ENCODE measurements around the gene HERC2.
"Not testable (repeated sequence)": the region's sequence is repeated elsewhere in the genome, so short reads cannot be mapped to it uniquely, and the experiment has no call there.

Gene HERC2

GRCh38 chr15:28255965-28256364 lies 66.0 kb downstream of the HERC2 start:
- Histone ChIP-seq H3K4me3 (ENCODE audit: extremely low read depth, insufficient read depth, low read length, poor library complexity, severe bottlenecking) (no peak overlapping the region), H3K9me3 (ENCODE audit: control insufficient read depth, low read length) (no peaks in the 10 kb centered on the region), H3K36me3 (ENCODE audit: control insufficient read depth, insufficient read depth, low read length) (peaks cover 77% of the 10 kb centered on the region), H3K4me1 (ENCODE audit: control insufficient read depth, insufficient read depth, low read length, poor library complexity, severe bottlenecking) (no peaks in the 10 kb centered on the region), H3K27ac (ENCODE audit: low read depth, low read length, severe bottlenecking) (no peak overlapping the region)
- 97 to 100% methylated on average over 7 to 14 of the region's 15 CpGs for WGBS, 2 experiments (ENCODE audit: insufficient coverage in 2 of 2)

- Histone ChIP-seq H3K9me3 (ENCODE audit: control insufficient read depth, low read length) (no peaks in the 10 kb centered on the region), H3K4me3 (ENCODE audit: extremely low read depth, insufficient read depth, low read length, poor library complexity, severe bottlenecking) (no peak overlapping the region), H3K4me1 (ENCODE audit: control insufficient read depth, insufficient read depth, low read length, poor library complexity, severe bottlenecking) (no peaks in the 10 kb centered on the region), H3K36me3 (ENCODE audit: control insufficient read depth, insufficient read depth, low read length) (peaks cover 80% of the 10 kb centered on the region), H3K27ac (ENCODE audit: low read depth, low read length, severe bottlenecking) (no peak overlapping the region)
- 97 to 100% methylated on average over 5 to 6 of the region's 6 CpGs for WGBS, 2 experiments (ENCODE audit: insufficient coverage in 2 of 2)
These were observed 69.1 kb downstream of the HERC2 start for GRCh38 chr15:28252831-28253230.

DNA sequence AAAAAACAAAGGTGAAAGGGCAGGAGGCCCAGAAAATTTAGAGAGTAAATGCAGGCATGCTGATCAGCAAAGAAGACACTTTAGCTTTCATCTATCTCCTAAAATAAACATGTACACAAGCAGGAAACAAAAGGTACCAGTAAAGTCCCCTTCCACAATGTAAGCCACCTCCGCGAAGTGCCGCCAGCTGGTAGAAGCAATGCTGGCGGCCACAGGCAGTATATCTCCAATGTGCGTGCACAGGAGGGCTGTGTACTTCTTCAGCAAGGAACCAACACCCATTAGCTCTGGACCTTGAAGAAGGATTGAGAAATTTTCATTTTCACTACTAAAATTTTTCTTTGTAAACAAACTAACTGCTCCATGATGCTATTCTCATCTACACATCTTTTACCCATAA lies 75.4 kb downstream of the HERC2 start:
- Histone ChIP-seq H3K4me1 (ENCODE audit: control insufficient read depth, insufficient read depth, low read length, poor library complexity, severe bottlenecking) (no peaks in the 10 kb centered on the region), H3K36me3 (ENCODE audit: control insufficient read depth, insufficient read depth, low read length) (peaks cover 73% of the 10 kb centered on the region), H3K4me3 (ENCODE audit: extremely low read depth, insufficient read depth, low read length, poor library complexity, severe bottlenecking) (no peak overlapping the region), H3K9me3 (ENCODE audit: control insufficient read depth, low read length) (no peaks in the 10 kb centered on the region), H3K27ac (ENCODE audit: low read depth, low read length, severe bottlenecking) (no peak overlapping the region)
- WGBS, 2 experiments (ENCODE audit: insufficient coverage in 2 of 2), result 93 to 100% methylated on average over 3 to 5 of the region's 5 CpGs

- no peaks in the 10 kb centered on the region for H3K4me1 ChIP-seq (ENCODE audit: control insufficient read depth, insufficient read depth, low read length, poor library complexity, severe bottlenecking)
- peaks cover 69% of the 10 kb centered on the region for H3K36me3 ChIP-seq (ENCODE audit: control insufficient read depth, insufficient read depth, low read length)
- 91 to 98% methylated on average over 6 of the region's 6 CpGs for WGBS, 2 experiments (ENCODE audit: insufficient coverage in 2 of 2)
- H3K4me3 ChIP-seq (ENCODE audit: extremely low read depth, insufficient read depth, low read length, poor library complexity, severe bottlenecking), result no peak overlapping the region
- no peak overlapping the region for H3K27ac ChIP-seq (ENCODE audit: low read depth, low read length, severe bottlenecking)
- no peaks in the 10 kb centered on the region for H3K9me3 ChIP-seq (ENCODE audit: control insufficient read depth, low read length)
These were observed 78.1 kb downstream of the HERC2 start for GRCh38 chr15:28243901-28244300.

DNA sequence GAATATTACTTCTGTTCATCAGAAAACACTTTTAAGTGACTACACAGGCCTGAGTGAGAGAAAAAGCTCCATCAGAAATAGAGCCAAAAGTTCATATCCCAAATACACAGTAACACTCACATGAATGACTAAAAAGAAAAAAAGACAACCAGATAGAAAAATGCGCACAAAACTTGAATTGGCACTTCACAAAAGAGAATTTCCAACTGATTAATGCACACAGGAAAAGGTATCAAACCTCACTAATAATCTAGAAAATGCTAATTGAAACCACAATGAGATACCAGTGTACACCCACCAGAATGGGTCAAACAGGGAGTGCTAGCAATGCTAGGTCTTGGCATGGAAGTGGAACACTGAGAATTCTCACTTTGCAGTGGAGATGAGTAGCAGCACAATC lies 78.6 kb downstream of the HERC2 start:
- no peak overlapping the region for H3K4me3 ChIP-seq (ENCODE audit: extremely low read depth, insufficient read depth, low read length, poor library complexity, severe bottlenecking)
- no peaks in the 10 kb centered on the region for H3K9me3 ChIP-seq (ENCODE audit: control insufficient read depth, low read length)
- peaks cover 67% of the 10 kb centered on the region for H3K36me3 ChIP-seq (ENCODE audit: control insufficient read depth, insufficient read depth, low read length)
- no CpG with 5 or more reads among the region's 1 CpG for WGBS, 2 experiments (ENCODE audit: insufficient coverage in 2 of 2)
- no peaks in the 10 kb centered on the region for H3K4me1 ChIP-seq (ENCODE audit: control insufficient read depth, insufficient read depth, low read length, poor library complexity, severe bottlenecking)
- H3K27ac ChIP-seq (ENCODE audit: low read depth, low read length, severe bottlenecking), result no peak overlapping the region

DNA sequence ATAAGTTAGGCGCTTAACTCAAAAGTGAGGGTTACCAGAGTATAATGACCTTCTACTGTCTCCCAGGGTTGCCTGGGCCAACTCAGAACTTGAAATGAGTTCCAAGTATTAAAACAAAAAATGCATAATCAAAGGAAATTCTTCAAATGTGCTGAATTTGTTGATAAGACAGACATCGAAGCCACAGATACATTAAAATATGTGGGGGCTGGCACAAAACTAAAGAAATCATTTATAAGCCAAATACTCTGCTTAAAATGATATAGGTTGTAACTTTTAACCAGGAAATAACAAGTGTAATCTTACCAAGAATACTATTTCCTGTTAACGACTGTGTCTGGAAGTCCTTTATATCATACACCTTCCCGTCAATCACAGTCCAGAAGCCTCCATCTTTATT lies 83.7 kb downstream of the HERC2 start:
- not testable (repeated sequence) for H3K9me3 ChIP-seq (ENCODE audit: control insufficient read depth, low read length); H3K4me1 ChIP-seq (ENCODE audit: control insufficient read depth, insufficient read depth, low read length, poor library complexity, severe bottlenecking); H3K4me3 ChIP-seq (ENCODE audit: extremely low read depth, insufficient read depth, low read length, poor library complexity, severe bottlenecking); H3K27ac ChIP-seq (ENCODE audit: low read depth, low read length, severe bottlenecking)
- peaks cover 36% of the 10 kb centered on the region for H3K36me3 ChIP-seq (ENCODE audit: control insufficient read depth, insufficient read depth, low read length)
- 80 to 85% methylated on average over 2 of the region's 4 CpGs for WGBS, 2 experiments (ENCODE audit: insufficient coverage in 2 of 2)

DNA sequence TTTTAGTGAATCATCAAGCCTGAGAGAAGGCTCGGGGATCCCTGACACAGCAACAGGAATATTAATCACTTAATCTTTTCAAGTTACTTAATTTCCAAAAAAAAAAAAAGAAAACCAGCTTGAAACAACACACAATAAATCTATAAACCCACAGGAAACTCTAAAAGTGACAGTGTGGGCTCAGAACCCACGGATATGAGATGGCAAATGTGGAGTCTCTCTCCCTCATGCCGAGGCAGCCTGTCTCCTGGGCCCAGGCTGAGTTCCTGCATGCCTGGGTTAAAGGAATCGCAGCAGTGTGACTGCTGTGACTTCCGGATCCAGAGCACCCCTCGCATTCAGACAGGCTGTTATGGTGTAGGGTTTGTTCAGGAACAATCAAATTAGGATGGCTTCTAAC lies 90.2 kb downstream of the HERC2 start:
- H3K4me3 ChIP-seq (ENCODE audit: extremely low read depth, insufficient read depth, low read length, poor library complexity, severe bottlenecking); H3K9me3 ChIP-seq (ENCODE audit: control insufficient read depth, low read length); H3K4me1 ChIP-seq (ENCODE audit: control insufficient read depth, insufficient read depth, low read length, poor library complexity, severe bottlenecking); H3K27ac ChIP-seq (ENCODE audit: low read depth, low read length, severe bottlenecking): not testable (repeated sequence)
- H3K36me3 ChIP-seq (ENCODE audit: control insufficient read depth, insufficient read depth, low read length), result peaks cover 22% of the 10 kb centered on the region
- WGBS, 2 experiments (ENCODE audit: insufficient coverage in 2 of 2), result no CpG with 5 or more reads among the region's 6 CpGs

DNA sequence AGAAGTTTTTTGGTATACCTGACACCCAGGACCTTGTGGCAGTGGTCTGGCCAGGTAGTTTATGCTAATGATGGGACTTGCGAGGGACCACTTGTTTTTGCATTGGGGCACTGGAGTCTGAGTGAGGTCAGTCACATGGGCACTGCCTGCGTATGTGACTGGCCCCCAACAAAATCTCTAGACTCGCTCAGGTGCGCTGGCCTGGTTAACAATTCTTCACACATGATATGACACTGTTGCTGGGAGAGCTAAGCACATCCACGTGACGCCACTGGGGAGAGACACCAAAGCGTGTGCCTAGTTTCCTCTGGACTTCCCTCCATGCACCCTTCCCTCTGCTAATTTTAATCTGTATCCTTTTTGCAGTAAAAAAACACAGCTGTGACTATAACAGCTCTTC lies 90.6 kb downstream of the HERC2 start:
- not testable (repeated sequence) for H3K9me3 ChIP-seq (ENCODE audit: control insufficient read depth, low read length); H3K4me1 ChIP-seq (ENCODE audit: control insufficient read depth, insufficient read depth, low read length, poor library complexity, severe bottlenecking); H3K4me3 ChIP-seq (ENCODE audit: extremely low read depth, insufficient read depth, low read length, poor library complexity, severe bottlenecking); H3K27ac ChIP-seq (ENCODE audit: low read depth, low read length, severe bottlenecking)
- 88 to 100% methylated on average over 1 to 2 of the region's 7 CpGs for WGBS, 2 experiments (ENCODE audit: insufficient coverage in 2 of 2)
- peaks cover 22% of the 10 kb centered on the region for H3K36me3 ChIP-seq (ENCODE audit: control insufficient read depth, insufficient read depth, low read length)

DNA sequence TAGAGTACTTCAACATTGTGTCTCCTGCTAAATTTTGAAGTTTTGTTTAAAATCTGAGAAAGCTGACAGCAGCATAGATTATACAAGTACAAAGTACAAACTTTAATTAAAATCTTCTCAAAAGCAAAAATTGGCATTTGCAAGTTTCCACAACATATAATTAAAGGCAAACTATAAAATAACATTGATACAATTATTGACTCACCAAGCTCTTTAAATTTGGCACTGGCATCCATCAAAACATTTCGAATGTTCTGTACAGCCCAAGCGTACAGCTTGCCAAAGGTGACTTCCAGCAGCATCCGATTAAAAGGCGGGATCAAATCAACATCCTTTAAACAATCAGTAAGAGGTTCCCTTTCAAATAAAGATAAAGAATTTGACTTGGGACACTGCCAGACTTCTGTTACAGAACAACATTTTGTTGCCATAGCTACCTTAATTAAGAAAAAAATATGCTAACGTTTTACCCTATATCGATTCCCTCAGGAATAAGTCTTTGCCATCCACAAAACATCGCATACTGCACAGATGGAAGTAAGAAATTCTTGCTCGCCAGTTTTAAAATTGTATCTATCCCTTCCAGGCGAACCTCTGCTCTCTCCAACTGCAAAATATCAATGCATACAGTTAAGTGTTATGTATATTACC lies 92.9 kb downstream of the HERC2 start:
- WGBS, 2 experiments (ENCODE audit: insufficient coverage in 2 of 2), result 89 to 97% methylated on average over 4 to 5 of the region's 9 CpGs
- not testable (repeated sequence) for H3K4me3 ChIP-seq (ENCODE audit: extremely low read depth, insufficient read depth, low read length, poor library complexity, severe bottlenecking); H3K4me1 ChIP-seq (ENCODE audit: control insufficient read depth, insufficient read depth, low read length, poor library complexity, severe bottlenecking); H3K27ac ChIP-seq (ENCODE audit: low read depth, low read length, severe bottlenecking); H3K9me3 ChIP-seq (ENCODE audit: control insufficient read depth, low read length)
- peaks cover 26% of the 10 kb centered on the region for H3K36me3 ChIP-seq (ENCODE audit: control insufficient read depth, insufficient read depth, low read length)

GRCh38 chr15:28228096-28228495 lies 93.9 kb downstream of the HERC2 start:
- H3K4me1 ChIP-seq (ENCODE audit: control insufficient read depth, insufficient read depth, low read length, poor library complexity, severe bottlenecking), result no peaks in the 10 kb centered on the region
- H3K27ac ChIP-seq (ENCODE audit: low read depth, low read length, severe bottlenecking), result no peak overlapping the region
- 96% methylated on average over 15 to 17 of the region's 18 CpGs for WGBS, 2 experiments (ENCODE audit: insufficient coverage in 2 of 2)
- no peaks in the 10 kb centered on the region for H3K9me3 ChIP-seq (ENCODE audit: control insufficient read depth, low read length)
- H3K4me3 ChIP-seq (ENCODE audit: extremely low read depth, insufficient read depth, low read length, poor library complexity, severe bottlenecking), result no peak overlapping the region
- peaks cover 25% of the 10 kb centered on the region for H3K36me3 ChIP-seq (ENCODE audit: control insufficient read depth, insufficient read depth, low read length)

- no CpG with 5 or more reads among the region's 1 CpG for WGBS, 2 experiments (ENCODE audit: insufficient coverage in 2 of 2)
- H3K9me3 ChIP-seq (ENCODE audit: control insufficient read depth, low read length); H3K4me1 ChIP-seq (ENCODE audit: control insufficient read depth, insufficient read depth, low read length, poor library complexity, severe bottlenecking); H3K4me3 ChIP-seq (ENCODE audit: extremely low read depth, insufficient read depth, low read length, poor library complexity, severe bottlenecking); H3K27ac ChIP-seq (ENCODE audit: low read depth, low read length, severe bottlenecking): not testable (repeated sequence)
- H3K36me3 ChIP-seq (ENCODE audit: control insufficient read depth, insufficient read depth, low read length), result peaks cover 31% of the 10 kb centered on the region
These were observed 94.7 kb downstream of the HERC2 start for GRCh38 chr15:28227303-28227702.
